ENCODE data around the gene CXCL12.

CXCL12 gene

DNA sequence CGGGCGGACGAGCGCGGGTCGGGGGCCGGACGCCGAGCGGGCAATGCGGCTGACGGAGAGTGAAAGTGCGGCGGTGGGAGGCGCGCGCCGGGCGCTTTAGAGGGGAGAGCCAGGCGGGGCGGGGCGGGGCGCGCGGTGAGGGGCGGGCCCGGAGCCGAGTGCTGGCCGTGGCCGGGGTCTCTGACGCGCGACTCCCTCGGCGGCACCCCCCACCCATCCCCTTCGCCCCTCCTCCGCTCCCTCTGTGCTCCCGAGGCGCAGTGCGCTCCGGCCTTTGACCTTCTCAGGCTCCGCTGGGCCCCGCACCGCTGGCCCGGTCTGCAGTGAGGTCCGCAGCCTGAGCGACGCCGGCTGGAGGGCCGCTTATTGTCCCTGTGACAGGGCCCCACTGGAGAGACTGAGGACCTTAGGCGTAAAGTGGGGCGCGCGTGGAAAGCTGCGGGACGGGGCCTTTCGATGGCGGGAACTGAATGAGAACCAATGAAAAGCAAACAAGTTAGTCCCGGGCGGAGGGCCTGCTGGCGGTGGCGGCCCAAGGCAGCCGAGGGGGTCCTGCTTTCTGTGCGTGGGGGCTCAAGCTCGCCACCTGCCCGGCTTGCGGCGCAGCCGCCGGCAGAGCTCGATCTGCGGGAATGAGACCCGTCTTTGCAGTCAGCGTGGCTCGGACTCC lies at the start of gene CXCL12:
TSS of gene CXCL12 (minus strand) at position 72 of the 670 bp plus-strand sequence. CDS start 92 bp downstream, outside the sequence.
- DNase-seq, result no peak

GRCh38 chr10:44427479-44427878 lies 42.6 kb upstream of the CXCL12 start:
- DNase-seq, result no peak

DNA sequence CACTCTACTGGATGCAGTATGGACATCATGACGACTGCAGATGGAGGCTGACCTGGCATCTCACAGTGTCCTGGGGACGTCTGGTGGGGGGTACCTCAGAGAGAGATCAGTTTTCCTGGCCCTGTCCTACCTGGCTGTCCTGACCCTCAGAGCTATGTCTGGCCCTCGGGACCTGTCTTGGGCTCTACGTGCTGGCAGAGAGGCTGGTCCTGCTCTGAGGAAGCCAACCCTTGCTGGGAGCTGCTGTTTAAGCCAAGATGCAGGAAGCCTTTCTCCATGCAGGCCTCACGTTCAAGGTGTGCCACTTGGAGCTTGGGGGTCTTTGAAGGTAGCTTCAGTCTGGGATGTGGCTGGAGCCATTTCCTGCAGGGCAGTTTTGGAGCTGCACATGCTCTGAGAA lies 42.1 kb upstream of the CXCL12 start:
- DNase-seq, result no peak

- DNase-seq, result no peak
Observed at GRCh38 chr10:44426247-44427034, 41.5 kb upstream of the CXCL12 start.

- DNase-seq, result no peak
Observed at GRCh38 chr10:44425466-44425865, 40.6 kb upstream of the CXCL12 start.

GRCh38 chr10:44424957-44425356 lies 40.1 kb upstream of the CXCL12 start:
- DNase-seq, result no peak

- DNase-seq, result no peak
Observed at GRCh38 chr10:44424298-44424697, 39.4 kb upstream of the CXCL12 start.

DNA sequence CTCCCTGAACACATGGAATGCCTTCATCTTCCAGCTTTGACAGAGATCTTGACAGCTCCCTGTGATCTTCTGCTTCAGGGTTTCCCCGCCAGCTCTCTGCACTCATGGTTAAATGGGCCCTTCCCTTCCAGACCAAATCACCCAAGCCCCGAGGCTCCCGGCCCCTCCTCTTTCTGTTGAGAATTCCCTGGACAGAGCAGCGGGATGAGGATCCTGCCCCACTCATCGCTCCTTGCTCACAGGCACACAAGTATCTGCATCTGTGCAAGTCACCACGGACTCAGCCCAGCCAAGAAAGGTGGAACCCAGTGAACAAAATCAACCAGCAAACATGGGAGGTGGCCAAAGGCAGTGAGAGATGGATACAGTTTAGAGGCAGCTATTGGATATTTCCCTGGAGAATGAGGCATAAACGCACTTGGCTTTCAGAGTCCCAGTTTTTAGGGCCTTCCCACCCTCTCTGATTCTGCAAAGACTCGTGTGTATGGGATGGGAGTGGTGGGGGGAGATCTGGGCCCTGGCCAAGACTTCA lies 37.7 kb upstream of the CXCL12 start:
- DNase-seq, result no peak

DNA sequence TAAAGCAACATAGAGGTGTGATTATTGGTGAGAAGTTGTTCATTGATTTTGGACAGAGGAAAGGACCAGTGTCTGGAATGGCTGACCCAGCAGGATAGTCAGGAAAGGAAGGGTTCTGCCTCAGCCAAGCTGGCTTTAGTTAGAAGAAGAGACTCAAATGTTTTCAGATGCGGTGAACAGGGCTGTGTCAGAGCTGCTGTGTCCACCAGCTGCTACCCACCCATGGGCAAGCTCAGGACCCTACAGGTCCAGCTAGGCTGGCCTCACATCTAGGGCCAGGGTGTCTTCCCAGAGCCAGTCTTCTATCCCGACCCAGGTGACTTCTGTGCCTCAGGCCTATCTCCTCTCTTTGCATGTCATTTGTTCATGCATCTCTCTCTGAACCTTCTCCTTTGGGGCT lies 37.3 kb upstream of the CXCL12 start:
- DNase-seq, result no peak

DNA sequence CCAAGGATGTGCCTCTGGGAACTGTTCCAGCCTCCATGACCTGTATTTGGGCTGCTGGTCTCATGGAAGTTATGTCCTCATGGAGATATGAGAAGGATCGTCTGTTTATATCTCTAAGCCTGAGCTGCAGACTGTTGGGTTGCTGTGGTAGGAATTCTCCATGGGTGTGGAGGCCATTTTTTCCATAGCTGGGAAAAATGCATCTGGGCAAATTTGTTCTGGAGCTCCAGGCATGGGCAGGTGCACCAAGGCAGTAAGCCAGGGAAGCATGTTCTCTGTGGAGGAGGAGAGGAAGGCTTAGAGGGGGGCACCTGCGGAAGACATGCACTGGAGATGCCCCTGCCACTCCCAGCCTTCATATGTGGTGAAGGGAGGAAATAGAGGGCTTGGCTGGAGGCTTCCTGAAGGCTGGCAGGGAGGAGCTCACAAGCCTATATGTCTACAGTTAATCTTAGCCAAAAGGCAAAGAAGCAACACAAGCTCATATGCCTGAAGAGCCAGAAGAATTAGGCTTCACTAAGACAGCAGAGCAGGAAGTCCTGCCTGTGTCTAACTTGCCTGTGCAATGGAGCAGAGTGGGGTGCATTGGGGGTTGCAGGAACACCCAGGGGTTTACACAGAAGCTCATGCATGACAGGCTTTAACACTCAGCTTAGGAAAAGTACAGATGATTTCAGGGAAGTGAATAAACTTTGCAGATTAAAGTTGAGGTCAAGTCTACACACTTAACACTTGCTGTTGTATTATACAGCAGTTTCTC lies 35.1 kb upstream of the CXCL12 start:
- no peak for DNase-seq

DNA sequence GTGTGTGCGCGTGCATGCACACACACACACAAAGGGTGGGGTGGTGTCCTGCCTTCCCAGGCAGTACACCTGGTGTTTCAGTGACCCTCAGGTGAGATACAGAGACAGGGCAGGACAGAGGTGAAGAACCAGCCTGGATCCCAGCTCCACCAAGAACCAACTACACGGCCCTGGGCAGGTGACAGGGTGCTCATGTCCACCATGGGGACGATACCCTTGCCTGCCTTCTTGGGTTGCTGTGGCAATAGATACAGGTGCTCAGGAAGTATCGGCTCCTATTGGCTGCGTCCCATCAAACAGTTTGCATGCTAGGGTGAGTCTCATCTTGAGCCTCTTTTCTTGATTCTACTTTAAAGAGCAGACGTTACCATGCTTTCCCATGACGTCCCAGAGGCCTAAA lies 33.7 kb upstream of the CXCL12 start:
- no peak for DNase-seq

- no peak for DNase-seq
Observed at GRCh38 chr10:44417761-44418160, 32.9 kb upstream of the CXCL12 start.

DNA sequence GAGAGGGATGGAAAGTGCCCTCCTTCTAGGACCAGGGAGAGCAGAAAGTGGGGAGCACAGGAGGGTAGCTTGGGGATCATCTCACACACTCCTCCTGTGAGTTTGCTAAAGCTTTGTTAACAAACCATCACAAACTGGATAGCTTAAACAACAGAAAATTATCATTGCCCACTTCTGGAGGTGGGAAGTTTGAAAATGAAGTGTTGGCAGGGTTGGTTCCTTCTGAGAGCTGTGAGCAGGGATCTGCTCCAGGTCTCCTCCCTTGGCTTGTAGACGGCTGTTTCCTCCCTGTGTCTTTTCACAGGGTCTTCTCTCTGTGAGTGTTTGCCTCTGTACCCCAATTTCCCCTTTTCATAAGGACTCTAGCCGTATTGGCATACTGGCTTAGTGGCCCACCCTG lies 32.0 kb upstream of the CXCL12 start:
- no peak for DNase-seq

GRCh38 chr10:44416021-44416771 lies 31.3 kb upstream of the CXCL12 start:
- DNase-seq, result no peak

- no peak for DNase-seq
Observed at GRCh38 chr10:44415121-44415520, 30.2 kb upstream of the CXCL12 start.

- DNase-seq, result no peak
Observed at GRCh38 chr10:44413416-44413815, 28.5 kb upstream of the CXCL12 start.

- DNase-seq, result no peak
Observed at GRCh38 chr10:44411251-44411650, 26.4 kb upstream of the CXCL12 start.

GRCh38 chr10:44404741-44405437 lies 20.0 kb upstream of the CXCL12 start:
- DNase-seq, result no peak

GRCh38 chr10:44402465-44403195 lies 17.7 kb upstream of the CXCL12 start:
- DNase-seq, result no peak

GRCh38 chr10:44400541-44400940 lies 15.6 kb upstream of the CXCL12 start:
- DNase-seq, result no peak
